Mesenchymal stem cell (in vitro differentiated cells and primary cell): ENCODE measurements around the gene CCDC68.

Experiments
- DNase-seq: peaks from one replicate; pipeline ENCODE4 v3.0.0-alpha.2; 2013
- H2AFZ ChIP-seq: one replicate; pipeline ENCODE4 v1.6.1; 2013; ENCODE audit warnings: low read depth, mild to moderate bottlenecking, control low read depth, inconsistent platforms, low read length, moderate library complexity
- H2AK5ac ChIP-seq: 2 replicates; pipeline ENCODE4 v1.6.1; 2013; ENCODE audit warnings: low read length, moderate library complexity, mild to moderate bottlenecking, inconsistent platforms; ENCODE audit not compliant: severe bottlenecking
- H2BK120ac ChIP-seq: one replicate; pipeline ENCODE4 v1.6.1; 2013; ENCODE audit warnings: low read depth, mild to moderate bottlenecking, inconsistent platforms, low read length, moderate library complexity
- H2BK12ac ChIP-seq, 2 experiments: one replicate each; pipeline ENCODE4 v1.6.1; 2013; ENCODE audit warnings: inconsistent platforms in 2 of 2, low read length in 2 of 2, mild to moderate bottlenecking in 2 of 2, moderate library complexity in 2 of 2, control low read depth in 1 of 2
- H2BK15ac ChIP-seq: one replicate; pipeline ENCODE4 v1.6.1; 2013; ENCODE audit warnings: mild to moderate bottlenecking, low read depth, inconsistent platforms; ENCODE audit not compliant: poor library complexity, severe bottlenecking
- H2BK5ac ChIP-seq: 2 replicates; pipeline ENCODE4 v1.6.1; 2013; ENCODE audit warnings: low read depth, mild to moderate bottlenecking, low read length, control low read depth, inconsistent platforms; ENCODE audit not compliant: poor library complexity, severe bottlenecking
- H3K14ac ChIP-seq, 2 experiments: one replicate each; pipeline ENCODE4 v1.6.1; 2013; ENCODE audit warnings: inconsistent platforms in 2 of 2, low read length in 2 of 2, control low read depth in 1 of 2, mild to moderate bottlenecking in 1 of 2, moderate library complexity in 1 of 2
- H3K18ac ChIP-seq, 2 experiments: one replicate each; pipeline ENCODE4 v1.6.1; 2013; ENCODE audit warnings: inconsistent platforms in 2 of 2, low read length in 2 of 2, control low read depth in 1 of 2, low read depth in 1 of 2, mild to moderate bottlenecking in 1 of 2
- H3K23ac ChIP-seq, 2 experiments: one replicate each; pipeline ENCODE4 v1.6.1; 2013; ENCODE audit warnings: inconsistent platforms in 2 of 2, low read length in 2 of 2, mild to moderate bottlenecking in 2 of 2, moderate library complexity in 2 of 2, control low read depth in 1 of 2
- H3K27ac ChIP-seq: 2 replicates; pipeline ENCODE4 v1.5.1; 2013; ENCODE audit warnings: mild to moderate bottlenecking, moderate library complexity, low read length, control low read depth, inconsistent platforms; ENCODE audit not compliant: poor library complexity, severe bottlenecking
- H3K27me3 ChIP-seq, 2 experiments: 2 replicates each; pipeline versions ENCODE4 v1.6.1 to v1.7.0; 2013; ENCODE audit warnings: low read length in 2 of 2, mild to moderate bottlenecking in 2 of 2, moderate library complexity in 2 of 2, control low read depth in 1 of 2, inconsistent platforms in 1 of 2; ENCODE audit not compliant: control insufficient read depth in 1 of 2, insufficient read depth in 1 of 2
- H3K36me3 ChIP-seq, 2 experiments: 2 replicates each; pipeline versions ENCODE4 v1.6.1 to v1.7.0; 2013; ENCODE audit warnings: low read length in 2 of 2, control low read depth in 1 of 2, inconsistent platforms in 1 of 2, low read depth in 1 of 2, mild to moderate bottlenecking in 1 of 2; ENCODE audit not compliant: insufficient read depth in 2 of 2, control insufficient read depth in 1 of 2
- H3K4ac ChIP-seq, 2 experiments: one replicate each; pipeline ENCODE4 v1.6.1; 2013; ENCODE audit warnings: inconsistent platforms in 2 of 2, low read length in 2 of 2, mild to moderate bottlenecking in 2 of 2, moderate library complexity in 2 of 2, control low read depth in 1 of 2, low read depth in 1 of 2
- H3K4me1 ChIP-seq: 2 replicates; pipeline ENCODE4 v1.6.1; 2013; ENCODE audit warnings: low read depth, low read length, control low read depth; ENCODE audit not compliant: control insufficient read depth, insufficient read depth
- H3K4me2 ChIP-seq: 2 replicates; pipeline ENCODE4 v1.6.1; 2013; ENCODE audit warnings: low read length, mild to moderate bottlenecking, inconsistent platforms; ENCODE audit not compliant: poor library complexity, severe bottlenecking
- H3K4me3 ChIP-seq, 2 experiments: 2 replicates each; pipeline versions ENCODE4 v1.5.1 to v1.7.0; 2013; ENCODE audit warnings: low read length in 2 of 2, mild to moderate bottlenecking in 2 of 2, control low read depth in 1 of 2, low read depth in 1 of 2; ENCODE audit not compliant: insufficient read depth in 1 of 2
- H3K79me1 ChIP-seq: replicated peaks from 2 replicates; pipeline ENCODE4 v1.6.1; 2013; ENCODE audit warnings: mild to moderate bottlenecking, control low read depth, low read length, inconsistent platforms; ENCODE audit not compliant: poor library complexity, severe bottlenecking
- H3K9ac ChIP-seq: 2 replicates; pipeline ENCODE4 v1.7.0; 2013; ENCODE audit warnings: mild to moderate bottlenecking, low read length, moderate library complexity
- H3K9me3 ChIP-seq: 2 replicates; pipeline ENCODE4 v1.7.0; 2013; ENCODE audit warnings: mild to moderate bottlenecking, low read length; ENCODE audit not compliant: control insufficient read depth
- H4K8ac ChIP-seq: one replicate; pipeline ENCODE4 v1.6.1; 2013; ENCODE audit warnings: inconsistent platforms, mild to moderate bottlenecking, low read length, moderate library complexity
- H4K91ac ChIP-seq: one replicate; pipeline ENCODE4 v1.6.1; 2013; ENCODE audit warnings: mild to moderate bottlenecking, low read length, inconsistent platforms
- WGBS: methylation state at CpG from one replicate; pipeline ENCODE4 v1.1.7; 2013; ENCODE audit warnings: mixed read lengths; 5-methylcytosine and 5-hydroxymethylcytosine counted together

CCDC68 gene

GRCh38 chr18:55001394-55002024, 42.2 kb upstream of the CCDC68 start:
- Histone ChIP-seq H2BK15ac (no peak overlapping the region), H4K8ac (no peak overlapping the region), H3K4me1 (peaks cover 1% of the 10 kb centered on the region), H3K27me3 (no peaks in the 10 kb centered on the region), H3K9me3 (no peaks in the 10 kb centered on the region), H2BK5ac (no peak overlapping the region), H3K36me3 (no peaks in the 10 kb centered on the region), H2BK120ac (no peak overlapping the region), H3K4me2 (no peak overlapping the region), H2AK5ac (no peak overlapping the region), H3K14ac (no peak overlapping the region), H2AFZ (no peak overlapping the region), H3K27ac (no peak overlapping the region), H4K91ac (no peak overlapping the region), H3K9ac (no peak overlapping the region), H3K4me3 (no peak overlapping the region), H3K23ac (no peak overlapping the region), H3K4ac (no peak overlapping the region), H3K79me1 (no peaks in the 10 kb centered on the region), H2BK12ac (no peak overlapping the region), H3K18ac (no peak overlapping the region)
- 92% methylated on average over 4 of the region's 6 CpGs for WGBS
- no peak for DNase-seq

GRCh38 chr18:55000529-55000928, 41.3 kb upstream of the CCDC68 start:
- no peaks in the 10 kb centered on the region for H3K79me1 ChIP-seq
- no peak overlapping the region for H2AK5ac ChIP-seq
- H3K4me1 ChIP-seq = peaks cover 1% of the 10 kb centered on the region
- no peak overlapping the region for H3K14ac ChIP-seq
- no peak overlapping the region for H2BK120ac ChIP-seq
- no peaks in the 10 kb centered on the region for H3K27me3 ChIP-seq
- no peak overlapping the region for H3K18ac ChIP-seq
- H3K4me3 ChIP-seq = no peak overlapping the region
- no peak overlapping the region for H2AFZ ChIP-seq
- no peak overlapping the region for H3K23ac ChIP-seq
- no peaks in the 10 kb centered on the region for H3K36me3 ChIP-seq
- no peaks in the 10 kb centered on the region for H3K9me3 ChIP-seq
- no peak overlapping the region for H4K91ac ChIP-seq
- no peak overlapping the region for H4K8ac ChIP-seq
- no peak overlapping the region for H2BK12ac ChIP-seq
- H3K9ac ChIP-seq = no peak overlapping the region
- DNase-seq = no peak
- H3K4ac ChIP-seq = no peak overlapping the region
- no peak overlapping the region for H2BK15ac ChIP-seq
- 78% methylated on average over 5 of the region's 5 CpGs for WGBS
- no peak overlapping the region for H2BK5ac ChIP-seq
- H3K4me2 ChIP-seq = no peak overlapping the region
- H3K27ac ChIP-seq = no peak overlapping the region

GRCh38 chr18:54999016-54999415, 39.8 kb upstream of the CCDC68 start:
- H2AK5ac ChIP-seq = no peak overlapping the region

GRCh38 chr18:54995421-54996143, 36.3 kb upstream of the CCDC68 start:
- Histone ChIP-seq H3K18ac (no peak overlapping the region), H3K27me3 (no peaks in the 10 kb centered on the region)
- WGBS = 84% methylated on average over 3 of the region's 5 CpGs

More at GRCh38 chr18:54999016-54999415, 39.8 kb upstream of the CCDC68 start:
- no peak overlapping the region for H2BK5ac ChIP-seq
- H2BK12ac ChIP-seq = no peak overlapping the region
- no peak overlapping the region for H2BK120ac ChIP-seq
- no peak overlapping the region for H3K18ac ChIP-seq
- H3K79me1 ChIP-seq = no peaks in the 10 kb centered on the region
- H3K23ac ChIP-seq = no peak overlapping the region
- H3K36me3 ChIP-seq = no peaks in the 10 kb centered on the region
- 100% methylated on average over 2 of the region's 5 CpGs for WGBS
- no peak overlapping the region for H3K4me3 ChIP-seq
- H3K14ac ChIP-seq = no peak overlapping the region
- H4K91ac ChIP-seq = no peak overlapping the region
- no peaks in the 10 kb centered on the region for H3K27me3 ChIP-seq
- H3K27ac ChIP-seq = no peak overlapping the region
- no peak overlapping the region for H3K9ac ChIP-seq
- H2BK15ac ChIP-seq = no peak overlapping the region
- no peaks in the 10 kb centered on the region for H3K9me3 ChIP-seq
- peaks cover 1% of the 10 kb centered on the region for H3K4me1 ChIP-seq
- H4K8ac ChIP-seq = no peak overlapping the region
- DNase-seq = no peak
- no peak overlapping the region for H3K4ac ChIP-seq
- H2AFZ ChIP-seq = no peak overlapping the region
- H3K4me2 ChIP-seq = no peak overlapping the region

More at GRCh38 chr18:54995421-54996143, 36.3 kb upstream of the CCDC68 start:
- no peaks in the 10 kb centered on the region for H3K79me1 ChIP-seq
- no peak overlapping the region for H2BK5ac ChIP-seq
- no peaks in the 10 kb centered on the region for H3K9me3 ChIP-seq
- no peak overlapping the region for H3K4me2 ChIP-seq
- H3K4me3 ChIP-seq = no peak overlapping the region
- H3K4me1 ChIP-seq = no peaks in the 10 kb centered on the region
- no peak overlapping the region for H2BK12ac ChIP-seq
- no peak overlapping the region for H2BK120ac ChIP-seq
- no peak overlapping the region for H3K4ac ChIP-seq
- no peak for DNase-seq
- H3K27ac ChIP-seq = no peak overlapping the region
- H2BK15ac ChIP-seq = no peak overlapping the region
- no peak overlapping the region for H3K9ac ChIP-seq
- no peak overlapping the region for H3K14ac ChIP-seq
- no peaks in the 10 kb centered on the region for H3K36me3 ChIP-seq
- H4K8ac ChIP-seq = no peak overlapping the region
- no peak overlapping the region for H3K23ac ChIP-seq
- no peak overlapping the region for H2AFZ ChIP-seq
- H2AK5ac ChIP-seq = no peak overlapping the region
- H4K91ac ChIP-seq = no peak overlapping the region
